Tibial nerve (tissue), 4 donors: Measurements from ENCODE around the gene CDH12. TPM values are rescaled to one million over a fixed set of nuclear protein-coding genes. Genes with fewer than 3 reads are reported as not detected.

Experiments
- DNase-seq, 2 donors: peaks; one replicate each; pipeline ENCODE4 v3.0.0-alpha.2; 2019; ENCODE audit warnings: low spot score in 2 of 2
- H3K27ac ChIP-seq, 4 donors: fragments of 200-600 bp; sonication (generic) in 3 of 4; one replicate each; pipeline ENCODE4 v1.5.1; 2017 to 2019; ENCODE audit warnings: mild to moderate bottlenecking in 1 of 4
- H3K27me3 ChIP-seq, 2 donors: fragments of 200-600 bp; sonication (generic) in 1 of 2; one replicate each; pipeline versions ENCODE4 v1.5.1 to v1.6.0; 2017 to 2019
- H3K36me3 ChIP-seq, 3 donors: fragments of 200-600 bp; sonication (generic); one replicate each; pipeline ENCODE4 v1.5.1; 2018 to 2019
- H3K4me1 ChIP-seq, 4 donors: fragments of 200-600 bp; sonication (generic) in 3 of 4; one replicate each; pipeline ENCODE4 v1.5.1; 2017 to 2019
- H3K4me3 ChIP-seq, 4 donors: fragments of 200-600 bp; sonication (generic) in 3 of 4; one replicate each; pipeline ENCODE4 v1.5.1; 2017 to 2019; ENCODE audit warnings: mild to moderate bottlenecking in 1 of 4, moderate library complexity in 1 of 4
- H3K9me3 ChIP-seq, 4 donors: fragments of 200-600 bp; sonication (generic) in 3 of 4; one replicate each; pipeline ENCODE4 v1.5.1; 2017 to 2019
- EP300 ChIP-seq, 2 donors: sonication (generic); formaldehyde crosslinking; IDR thresholded peaks; one replicate each; pipeline ENCODE4 v1.6.1; 2017; ENCODE audit warnings: antibody characterized with exemption in 2 of 2, mild to moderate bottlenecking in 1 of 2
- POLR2A ChIP-seq, 2 donors: fragments of 450-650 bp; IDR thresholded peaks; one replicate each; pipeline ENCODE4 v1.6.1; 2017; ENCODE audit warnings: antibody characterized with exemption in 2 of 2, mild to moderate bottlenecking in 2 of 2, moderate library complexity in 2 of 2
- WGBS, 2 donors: methylation state at CpG; one replicate each; pipeline ENCODE4 v1.1.5; 2018; 5-methylcytosine and 5-hydroxymethylcytosine counted together
- total RNA-seq, 4 donors: library from RNA; depleted of rRNA; stranded (reverse); fragments of >200 nt; gene quantifications; one replicate each; pipeline ENCODE4 v1.1.0, GENCODE V29; 2016
- TF ChIP-seq, protein P1 (sequence below), 5 experiments: fragments of 200-600 bp in 3 of 5; fragments of 450-650 bp in 2 of 5; sonication (generic) in 3 of 5; IDR thresholded peaks; one replicate each; pipeline ENCODE4 v1.5.1; 2016 to 2019; ENCODE audit warnings: antibody characterized with exemption in 5 of 5, mild to moderate bottlenecking in 3 of 5, moderate library complexity in 2 of 5

The CDH12 gene
- total RNA-seq, 4 donors from 2014 or later = 0.30 TPM; not detected in 3

GRCh38 chr5:22471154-22471553 lies 382.0 kb downstream of the CDH12 start:
- Histone ChIP-seq H3K27me3 (no peaks in the 10 kb centered on the region), H3K36me3 (no peaks in the 10 kb centered on the region), H3K27ac (no peak overlapping the region), H3K4me1 (no peaks in the 10 kb centered on the region), H3K4me3 (no peak overlapping the region), H3K9me3 (no peaks in the 10 kb centered on the region)
- WGBS, 2 donors = 82 to 89% methylated on average over 2 of the region's 2 CpGs
- no peak for DNase-seq
- no peak for TF ChIP-seq EP300 (IDR thresholded peaks at IDR 0.05)
- TF ChIP-seq, protein P1, sequence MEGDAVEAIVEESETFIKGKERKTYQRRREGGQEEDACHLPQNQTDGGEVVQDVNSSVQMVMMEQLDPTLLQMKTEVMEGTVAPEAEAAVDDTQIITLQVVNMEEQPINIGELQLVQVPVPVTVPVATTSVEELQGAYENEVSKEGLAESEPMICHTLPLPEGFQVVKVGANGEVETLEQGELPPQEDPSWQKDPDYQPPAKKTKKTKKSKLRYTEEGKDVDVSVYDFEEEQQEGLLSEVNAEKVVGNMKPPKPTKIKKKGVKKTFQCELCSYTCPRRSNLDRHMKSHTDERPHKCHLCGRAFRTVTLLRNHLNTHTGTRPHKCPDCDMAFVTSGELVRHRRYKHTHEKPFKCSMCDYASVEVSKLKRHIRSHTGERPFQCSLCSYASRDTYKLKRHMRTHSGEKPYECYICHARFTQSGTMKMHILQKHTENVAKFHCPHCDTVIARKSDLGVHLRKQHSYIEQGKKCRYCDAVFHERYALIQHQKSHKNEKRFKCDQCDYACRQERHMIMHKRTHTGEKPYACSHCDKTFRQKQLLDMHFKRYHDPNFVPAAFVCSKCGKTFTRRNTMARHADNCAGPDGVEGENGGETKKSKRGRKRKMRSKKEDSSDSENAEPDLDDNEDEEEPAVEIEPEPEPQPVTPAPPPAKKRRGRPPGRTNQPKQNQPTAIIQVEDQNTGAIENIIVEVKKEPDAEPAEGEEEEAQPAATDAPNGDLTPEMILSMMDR (IDR thresholded peaks at IDR 0.05) = no peak
- no peak for TF ChIP-seq POLR2A (IDR thresholded peaks at IDR 0.05)

GRCh38 chr5:22470408-22470807 lies 382.7 kb downstream of the CDH12 start:
- Histone ChIP-seq H3K36me3 (no peaks in the 10 kb centered on the region), H3K27me3 (no peaks in the 10 kb centered on the region), H3K4me1 (no peaks in the 10 kb centered on the region), H3K27ac (no peak overlapping the region), H3K4me3 (no peak overlapping the region), H3K9me3 (no peaks in the 10 kb centered on the region)
- 87% methylated on average over 3 of the region's 3 CpGs for WGBS, 2 donors
- TF ChIP-seq EP300 (IDR thresholded peaks at IDR 0.05) (no peak), POLR2A (IDR thresholded peaks at IDR 0.05) (no peak)
- TF ChIP-seq, protein P1 (IDR thresholded peaks at IDR 0.05) = no peak
- no peak for DNase-seq

DNA sequence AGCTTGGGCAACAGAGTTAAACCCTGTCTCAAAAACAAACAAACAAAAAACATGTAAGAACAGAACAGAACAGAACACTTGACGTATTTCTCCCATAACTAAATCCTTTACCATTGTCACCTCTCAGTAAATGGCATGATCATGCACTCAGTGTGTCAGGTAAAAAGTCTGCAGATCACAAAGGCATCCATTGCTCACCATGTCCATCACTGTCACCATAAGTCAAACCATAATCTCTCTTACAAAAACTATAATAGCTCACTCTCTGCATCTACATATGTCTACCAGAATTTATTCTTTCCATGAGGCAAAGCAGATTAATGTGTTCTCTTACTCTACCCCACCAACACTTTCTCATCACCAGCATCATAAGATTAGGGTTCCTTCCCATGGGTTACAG lies 387.5 kb downstream of the CDH12 start:
- H3K9me3 ChIP-seq = no peaks in the 10 kb centered on the region
- no peaks in the 10 kb centered on the region for H3K36me3 ChIP-seq

DNA sequence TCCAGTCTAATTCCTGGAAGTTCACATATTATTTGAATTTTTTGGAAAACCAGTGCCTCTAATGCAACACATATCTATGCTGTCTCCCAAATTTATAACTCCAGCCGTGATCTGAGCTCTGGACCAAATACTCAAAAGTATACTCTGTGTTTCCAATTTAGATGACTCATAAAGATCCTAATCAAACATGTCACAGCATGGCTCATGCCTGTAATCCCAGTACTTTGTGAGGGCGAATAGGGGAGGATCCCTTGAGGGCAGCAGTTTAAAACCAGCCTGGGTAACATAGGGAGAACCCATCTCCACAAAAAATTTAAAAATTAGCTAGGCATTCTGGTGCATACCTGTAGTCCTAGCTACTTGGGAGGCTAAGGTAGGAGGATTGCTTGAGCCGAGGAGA lies 388.0 kb downstream of the CDH12 start:
- no peak overlapping the region for H3K4me3 ChIP-seq
- no peaks in the 10 kb centered on the region for H3K9me3 ChIP-seq
- TF ChIP-seq, protein P1 (IDR thresholded peaks at IDR 0.05) = no peak
- TF ChIP-seq POLR2A (IDR thresholded peaks at IDR 0.05) (no peak), EP300 (IDR thresholded peaks at IDR 0.05) (no peak)
- H3K4me1 ChIP-seq = no peaks in the 10 kb centered on the region
- WGBS, 2 donors = 85% methylated on average over 3 of the region's 3 CpGs
- no peak for DNase-seq
- no peaks in the 10 kb centered on the region for H3K27me3 ChIP-seq
- H3K36me3 ChIP-seq = no peaks in the 10 kb centered on the region
- no peak overlapping the region for H3K27ac ChIP-seq

More for the DNA sequence above, 387.5 kb downstream of the CDH12 start:
- no peak for TF ChIP-seq EP300 (IDR thresholded peaks at IDR 0.05)
- no peak for TF ChIP-seq POLR2A (IDR thresholded peaks at IDR 0.05)
- TF ChIP-seq, protein P1 (IDR thresholded peaks at IDR 0.05) = no peak
- 81 to 90% methylated on average over 1 of the region's 1 CpG for WGBS, 2 donors
- Histone ChIP-seq H3K27me3 (no peaks in the 10 kb centered on the region), H3K27ac (no peak overlapping the region), H3K4me1 (no peaks in the 10 kb centered on the region), H3K4me3 (no peak overlapping the region)
- DNase-seq = no peak

DNA sequence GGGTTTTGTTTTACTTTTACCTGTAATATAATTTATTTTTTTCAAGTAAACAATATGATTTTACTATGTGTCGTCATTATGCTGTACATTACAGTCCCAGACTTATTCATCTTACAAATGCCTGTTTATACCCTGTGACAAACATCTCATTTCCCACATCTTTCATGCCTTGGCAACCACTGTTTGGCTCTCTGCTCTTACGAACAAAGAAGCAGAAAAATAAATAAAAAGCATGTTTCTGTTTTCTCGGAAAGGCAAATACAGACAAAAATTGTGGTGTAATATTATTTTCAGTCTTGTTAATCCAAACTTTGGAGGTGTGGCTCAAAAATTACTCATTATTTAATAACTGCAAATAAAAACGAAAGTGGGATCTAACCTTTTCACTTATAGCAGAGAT lies 393.0 kb downstream of the CDH12 start:
- TF ChIP-seq EP300 (IDR thresholded peaks at IDR 0.05) = no peak
- TF ChIP-seq, protein P1 (IDR thresholded peaks at IDR 0.05) = no peak
- TF ChIP-seq POLR2A (IDR thresholded peaks at IDR 0.05) = no peak
- no peak for DNase-seq
- H3K9me3 ChIP-seq = no peaks in the 10 kb centered on the region
- no peak overlapping the region for H3K4me3 ChIP-seq
- no peaks in the 10 kb centered on the region for H3K27me3 ChIP-seq
- no peak overlapping the region for H3K27ac ChIP-seq
- whole genome bisulfite sequencing, 2 donors = 69 to 75% methylated on average over 4 of the region's 4 CpGs
- no peaks in the 10 kb centered on the region for H3K36me3 ChIP-seq
- no peaks in the 10 kb centered on the region for H3K4me1 ChIP-seq
